IMR-90 (cell line): Measurements from ENCODE around the gene FAM193A.

Source experiments
- BHLHE40 ChIP-seq: fragments of 150-350 bp; IDR thresholded peaks from 2 replicates; pipeline ENCODE4 v1.6.1; 2016; ENCODE audit warnings: mild to moderate bottlenecking, low read depth, low read length
- CTCF ChIP-seq: conservative IDR thresholded peaks from 2 replicates; pipeline ENCODE4 v1.5.1; 2012; ENCODE audit warnings: mild to moderate bottlenecking, low read depth, low read length, improper control_type of control experiment
- MAZ ChIP-seq: IDR thresholded peaks from 2 replicates; pipeline ENCODE4 v1.6.1; 2012; ENCODE audit warnings: low read depth, mild to moderate bottlenecking, low read length, improper control_type of control experiment, moderate library complexity, borderline replicate concordance
- MXI1 ChIP-seq: IDR thresholded peaks from 2 replicates; pipeline ENCODE4 v1.6.1; 2012; ENCODE audit warnings: low read depth, mild to moderate bottlenecking, low read length, moderate library complexity, borderline replicate concordance
- POLR2A ChIP-seq: IDR thresholded peaks from 2 replicates; pipeline ENCODE4 v1.6.1; 2012; ENCODE audit warnings: mild to moderate bottlenecking, low read depth, low read length
- RAD21 ChIP-seq: IDR thresholded peaks from 2 replicates; pipeline ENCODE4 v1.6.1; 2012; ENCODE audit warnings: low read length, improper control_type of control experiment
- RCOR1 ChIP-seq: IDR thresholded peaks from 2 replicates; pipeline ENCODE4 v1.6.1; 2012; ENCODE audit warnings: mild to moderate bottlenecking, low read length, improper control_type of control experiment; ENCODE audit not compliant: insufficient replicate concordance
- RFX5 ChIP-seq: IDR thresholded peaks from 2 replicates; pipeline ENCODE4 v1.8.0; 2012; ENCODE audit warnings: low read depth, mild to moderate bottlenecking, low read length, moderate library complexity
- USF2 ChIP-seq: fragments of 150-350 bp; IDR thresholded peaks from 2 replicates; pipeline ENCODE4 v1.6.1; 2017; ENCODE audit warnings: mild to moderate bottlenecking, antibody characterized with exemption, low read length, low read depth

- TF ChIP-seq CTCF (no peak), POLR2A (no peak), MXI1 (no peak), MAZ (no peak), RFX5 (no peak), RCOR1 (no peak), USF2 (no peak), RAD21 (no peak), BHLHE40 (no peak)
Observed at GRCh38 chr4:2714061-2714770, 177.8 kb downstream of the FAM193A start.
